Endothelial cell of umbilical vein (primary cell): Measurements from ENCODE around the gene SDC3. TPM values are rescaled to one million over a fixed set of nuclear protein-coding genes. Genes with fewer than 3 reads are reported as not detected.

Source experiments
- BruUV-seq: library from RNA; stranded (reverse); fragments of 400-500 nt; replicated peaks from 2 replicates; lab custom pipeline; 2021; lab: Mats Ljungman, UMichigan
- CTCF ChIA-PET: fragments of 300-600, 350-600 bp; sonication (Branson Sonifier 250); formaldehyde crosslinking; loops from one replicate; lab custom pipeline; 2021; ENCODE audit warnings: antibody characterized with exemption, inconsistent platforms; lab: Charles Lee
- POLR2A ChIA-PET: fragments of 300-600, 350-600 bp; sonication (Branson Sonifier 250); formaldehyde crosslinking; loops from one replicate; lab custom pipeline; 2021; ENCODE audit warnings: antibody characterized with exemption, inconsistent platforms; lab: Charles Lee
- DNase-seq: peaks from one replicate; pipeline ENCODE4 v3.0.0-alpha.2; 2011; ENCODE audit warnings: low read depth, low spot score
- FAIRE-seq: peaks from 2 replicates; lab custom pipeline; 2011; peaks lifted over from hg19 to GRCh38; lab: Jason Lieb, UNC
- H2AFZ ChIP-seq: 2 replicates; pipeline ENCODE4 v1.6.0; 2012; ENCODE audit warnings: low read depth, low read length, control low read depth, inconsistent platforms
- H3K27ac ChIP-seq: 2 replicates; pipeline ENCODE4 v1.5.1; 2011; ENCODE audit warnings: low read depth, mild to moderate bottlenecking, control low read depth, low read length, moderate library complexity; ENCODE audit not compliant: insufficient read depth
- H3K27me3 ChIP-seq, 2 experiments: 2 replicates each; pipeline versions ENCODE4 v1.6.0 to v1.6.1; 2011; ENCODE audit warnings: low read length in 2 of 2, mixed read lengths in 1 of 2; ENCODE audit not compliant: control insufficient read depth in 2 of 2, insufficient read depth in 2 of 2
- H3K36me3 ChIP-seq, 2 experiments: 2 replicates in 1 of 2; 3 replicates in 1 of 2; pipeline ENCODE4 v1.5.1; 2011; ENCODE audit warnings: low read length in 2 of 2, mild to moderate bottlenecking in 1 of 2, moderate library complexity in 1 of 2; ENCODE audit not compliant: control insufficient read depth in 2 of 2, insufficient read depth in 2 of 2; ENCODE audit errors: extremely low read depth in 1 of 2
- H3K4me1 ChIP-seq: 3 replicates; pipeline ENCODE4 v1.5.1; 2011; ENCODE audit warnings: mild to moderate bottlenecking, low read length; ENCODE audit not compliant: control insufficient read depth, insufficient read depth; ENCODE audit errors: extremely low read depth
- H3K4me2 ChIP-seq: 2 replicates; pipeline ENCODE4 v1.6.1; 2011; ENCODE audit warnings: low read length, control low read depth, mixed read lengths; ENCODE audit not compliant: insufficient read depth
- H3K4me3 ChIP-seq, 3 experiments: fragments of 200-600 bp in 1 of 3; sonication (generic), shearing (Covaris generic) in 1 of 3; replicated peaks in 1 of 3; 2 replicates each; pipeline ENCODE4 v1.5.1; 2011 to 2016; ENCODE audit warnings: control low read depth in 3 of 3, low read length in 3 of 3, mild to moderate bottlenecking in 2 of 3, inconsistent platforms in 1 of 3, low read depth in 1 of 3, moderate library complexity in 1 of 3; ENCODE audit not compliant: insufficient read depth in 1 of 3
- H3K79me2 ChIP-seq: 2 replicates; pipeline ENCODE4 v1.6.0; 2012; ENCODE audit warnings: low read length, inconsistent platforms; ENCODE audit not compliant: control insufficient read depth, insufficient read depth
- H3K9ac ChIP-seq: replicated peaks from 2 replicates; pipeline ENCODE3; 2011; ENCODE audit warnings: low read length, control low read depth; ENCODE audit not compliant: insufficient read depth; ENCODE audit errors: extremely low read depth
- H3K9me1 ChIP-seq: replicated peaks from 3 replicates; pipeline ENCODE4 v1.6.0; 2011; ENCODE audit warnings: mild to moderate bottlenecking, low read length; ENCODE audit not compliant: control insufficient read depth, insufficient read depth; ENCODE audit errors: extremely low read depth
- H3K9me3 ChIP-seq: replicated peaks from 2 replicates; pipeline ENCODE4 v1.5.1; 2012; ENCODE audit warnings: low read length, inconsistent platforms; ENCODE audit not compliant: control insufficient read depth, insufficient read depth
- H4K20me1 ChIP-seq: replicated peaks from 2 replicates; pipeline ENCODE3; 2011; ENCODE audit warnings: mild to moderate bottlenecking, low read length; ENCODE audit not compliant: control insufficient read depth, insufficient read depth; ENCODE audit errors: extremely low read depth
- EZH2 ChIP-seq: IDR thresholded peaks from 2 replicates; pipeline ENCODE4 v1.6.1; 2012; ENCODE audit warnings: borderline replicate concordance, low read depth, mild to moderate bottlenecking, moderate library complexity, low read length, inconsistent platforms; ENCODE audit not compliant: severe bottlenecking
- FOS ChIP-seq: IDR thresholded peaks from 2 replicates; pipeline ENCODE4 v1.6.1; 2011; ENCODE audit warnings: mild to moderate bottlenecking, low read length, moderate library complexity, borderline replicate concordance; ENCODE audit not compliant: insufficient read depth
- GATA2 ChIP-seq: IDR thresholded peaks from 2 replicates; pipeline ENCODE4 v1.7.0; 2011; ENCODE audit warnings: low read depth, mild to moderate bottlenecking, moderate library complexity, mixed read lengths, low read length; ENCODE audit not compliant: insufficient read length, insufficient read depth
- JUN ChIP-seq: IDR thresholded peaks from 2 replicates; pipeline ENCODE4 v1.6.1; 2011; ENCODE audit warnings: borderline replicate concordance, low read depth; ENCODE audit not compliant: insufficient read length, insufficient read depth
- MYC ChIP-seq: IDR thresholded peaks from one replicate; pipeline ENCODE4 v1.6.1; 2011; ENCODE audit warnings: mild to moderate bottlenecking, low read depth, low read length
- POLR2A ChIP-seq: IDR thresholded peaks from 2 replicates; pipeline ENCODE4 v1.6.1; 2012; ENCODE audit warnings: low read depth, mild to moderate bottlenecking, control low read depth, low read length
- POLR2AphosphoS5 ChIP-seq: IDR thresholded peaks from 2 replicates; pipeline ENCODE4 v1.6.1; 2012; ENCODE audit warnings: low read depth, mild to moderate bottlenecking, control low read depth, low read length, moderate library complexity; ENCODE audit not compliant: insufficient read depth
- dilution Hi-C: fragments of 300-500 bp; cut with MboI; formaldehyde crosslinking; loops from one replicate; pipeline ENCODE4 v1.15.0; 2019; ENCODE audit warnings: low sequenced_read_pairs; ENCODE audit not compliant: extremely low pct_ligation_motif_present
- intact Hi-C: fragments of 100-400 bp; cut with micrococcal nuclease; formaldehyde crosslinking; loops from one replicate; pipeline ENCODE4 v1.10.0; 2022
- polyA plus RNA-seq, 4 experiments: library from polyadenylated mRNA; depleted of rRNA in 3 of 4; stranded (reverse) in 3 of 4; unstranded in 1 of 4; fragments of >200 nt; gene quantifications; 2 replicates each; pipeline versions ENCODE4 v1.2.1 to v1.2.3, GENCODE V29; 2011 to 2012; ENCODE audit warnings: missing spikeins in 1 of 4
- total RNA-seq: library from RNA; stranded (reverse); gene quantifications from 2 replicates; pipeline ENCODE4 v1.2.3, GENCODE V29; 2021
- TF ChIP-seq, protein P1 (sequence below): IDR thresholded peaks from 2 replicates; pipeline ENCODE4 v1.6.1; 2011; ENCODE audit not compliant: insufficient read depth, insufficient read length
- TF ChIP-seq, protein P2 (sequence below), 2 donors: IDR thresholded peaks; 1 replicate in 1 of 2; 2 replicates in 1 of 2; pipeline ENCODE4 v1.5.1; 2011; ENCODE audit warnings: low read length in 2 of 2, mild to moderate bottlenecking in 2 of 2, moderate library complexity in 2 of 2, control low read depth in 1 of 2, inconsistent platforms in 1 of 2, low read depth in 1 of 2; ENCODE audit not compliant: insufficient read depth in 1 of 2; ENCODE audit errors: extremely low read depth in 1 of 2

Gene SDC3
- total and polyA plus RNA-seq, 2 donors (not counting 3 experiments of a cell fraction or from before 2014, with no cell fraction given): 7.1 to 25.9 TPM

DNA sequence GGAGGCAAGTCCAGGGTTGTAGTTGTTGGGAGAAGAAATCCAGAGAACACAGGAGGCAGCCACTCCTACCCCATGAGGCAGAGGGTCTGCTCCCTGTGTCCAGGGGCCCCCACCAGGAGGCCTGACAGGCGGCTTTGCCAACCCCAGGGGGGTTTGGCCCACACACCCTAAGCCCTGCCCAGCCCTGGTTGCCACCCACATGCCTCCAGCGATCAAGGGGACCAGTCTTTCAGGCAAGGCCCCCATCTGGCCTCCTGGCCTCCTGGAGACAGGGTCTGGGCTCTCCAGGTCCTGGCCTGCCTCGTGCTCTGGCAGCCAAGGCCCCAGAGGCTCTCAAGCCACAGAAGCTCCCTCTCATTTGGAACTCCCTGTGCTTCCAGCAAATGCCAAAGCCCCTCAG, 38.5 kb downstream of the SDC3 start:
- no peak for DNase-seq
- Histone ChIP-seq H3K27ac (no peak overlapping the region), H2AFZ (no peak overlapping the region), H4K20me1 (no peaks in the 10 kb centered on the region), H3K9me3 (no peaks in the 10 kb centered on the region), H3K27me3 (peaks cover 0 to 2% of the 10 kb centered on the region in 2 experiments), H3K4me2 (no peak overlapping the region), H3K4me1 (no peaks in the 10 kb centered on the region), H3K9me1 (no peaks in the 10 kb centered on the region), H3K36me3 (peaks cover 0 to 6% of the 10 kb centered on the region in 2 experiments), H3K79me2 (no peaks in the 10 kb centered on the region), H3K9ac (no peak overlapping the region), H3K4me3 (no peak overlapping the region)
- BruUV-seq: no TSS peak
- TF ChIP-seq POLR2AphosphoS5: no peak
- no peak for TF ChIP-seq FOS
- no peak for TF ChIP-seq GATA2
- TF ChIP-seq POLR2A: no peak
- TF ChIP-seq, protein P1, sequence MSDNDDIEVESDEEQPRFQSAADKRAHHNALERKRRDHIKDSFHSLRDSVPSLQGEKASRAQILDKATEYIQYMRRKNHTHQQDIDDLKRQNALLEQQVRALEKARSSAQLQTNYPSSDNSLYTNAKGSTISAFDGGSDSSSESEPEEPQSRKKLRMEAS: no peak
- TF ChIP-seq, protein P2, sequence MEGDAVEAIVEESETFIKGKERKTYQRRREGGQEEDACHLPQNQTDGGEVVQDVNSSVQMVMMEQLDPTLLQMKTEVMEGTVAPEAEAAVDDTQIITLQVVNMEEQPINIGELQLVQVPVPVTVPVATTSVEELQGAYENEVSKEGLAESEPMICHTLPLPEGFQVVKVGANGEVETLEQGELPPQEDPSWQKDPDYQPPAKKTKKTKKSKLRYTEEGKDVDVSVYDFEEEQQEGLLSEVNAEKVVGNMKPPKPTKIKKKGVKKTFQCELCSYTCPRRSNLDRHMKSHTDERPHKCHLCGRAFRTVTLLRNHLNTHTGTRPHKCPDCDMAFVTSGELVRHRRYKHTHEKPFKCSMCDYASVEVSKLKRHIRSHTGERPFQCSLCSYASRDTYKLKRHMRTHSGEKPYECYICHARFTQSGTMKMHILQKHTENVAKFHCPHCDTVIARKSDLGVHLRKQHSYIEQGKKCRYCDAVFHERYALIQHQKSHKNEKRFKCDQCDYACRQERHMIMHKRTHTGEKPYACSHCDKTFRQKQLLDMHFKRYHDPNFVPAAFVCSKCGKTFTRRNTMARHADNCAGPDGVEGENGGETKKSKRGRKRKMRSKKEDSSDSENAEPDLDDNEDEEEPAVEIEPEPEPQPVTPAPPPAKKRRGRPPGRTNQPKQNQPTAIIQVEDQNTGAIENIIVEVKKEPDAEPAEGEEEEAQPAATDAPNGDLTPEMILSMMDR (IDR thresholded peaks at IDR 0.05; ENCODE audit: extremely low read depth in 1 of 2, insufficient read depth in 1 of 2, low read depth in 1 of 2, low read length in 2 of 2): no peak
- TF ChIP-seq MYC: no peak
- no peak for TF ChIP-seq EZH2
- no peak for TF ChIP-seq JUN
- CTCF ChIA-PET: no interaction called here
- intact Hi-C loops (no loop called here), dilution Hi-C loops (no loop called here)
- no peak for FAIRE-seq
- POLR2A ChIA-PET: no interaction called here
